H9 (cell line): ENCODE measurements around the gene POU3F2. TPM values are rescaled to one million over a fixed set of nuclear protein-coding genes. Genes with fewer than 3 reads are reported as not detected.

Experiments used
- DNase-seq: peaks from one replicate; pipeline ENCODE4 v3.0.0-alpha.2; 2017
- H2AFZ ChIP-seq: one replicate; pipeline ENCODE4 v1.6.1; 2013; ENCODE audit warnings: mild to moderate bottlenecking, low read length, control low read depth, moderate library complexity
- H2AK5ac ChIP-seq: 2 replicates; pipeline ENCODE4 v1.6.1; 2013; ENCODE audit warnings: low read length, control low read depth, mixed read lengths; ENCODE audit not compliant: insufficient read length
- H2BK120ac ChIP-seq: one replicate; pipeline ENCODE4 v1.6.1; 2013; ENCODE audit warnings: low read depth, mild to moderate bottlenecking, low read length, control low read depth, inconsistent platforms; ENCODE audit not compliant: poor library complexity, severe bottlenecking
- H2BK12ac ChIP-seq: 2 replicates; pipeline ENCODE4 v1.6.1; 2013; ENCODE audit warnings: low read length, control low read depth, mixed read lengths, low read depth; ENCODE audit not compliant: insufficient read length
- H2BK15ac ChIP-seq: 2 replicates; pipeline ENCODE4 v1.6.1; 2013; ENCODE audit warnings: low read depth, low read length, control low read depth
- H2BK20ac ChIP-seq: one replicate; pipeline ENCODE4 v1.6.1; 2013; ENCODE audit warnings: low read depth, mild to moderate bottlenecking, low read length, control low read depth, inconsistent platforms; ENCODE audit not compliant: poor library complexity, severe bottlenecking
- H2BK5ac ChIP-seq: 2 replicates; pipeline ENCODE4 v1.6.1; 2013; ENCODE audit warnings: low read length, control low read depth, mixed read lengths; ENCODE audit not compliant: insufficient read length
- H3K14ac ChIP-seq: 2 replicates; pipeline ENCODE4 v1.6.1; 2013; ENCODE audit warnings: low read length, control low read depth; ENCODE audit not compliant: insufficient read depth
- H3K18ac ChIP-seq: 2 replicates; pipeline ENCODE4 v1.6.1; 2013; ENCODE audit warnings: low read depth, mild to moderate bottlenecking, mixed read lengths, low read length, control low read depth; ENCODE audit not compliant: insufficient read length
- H3K23ac ChIP-seq: 2 replicates; pipeline ENCODE4 v1.6.1; 2013; ENCODE audit warnings: low read length, control low read depth, mixed read lengths, low read depth; ENCODE audit not compliant: insufficient read length
- H3K23me2 ChIP-seq: 2 replicates; pipeline ENCODE4 v1.6.1; 2013; ENCODE audit warnings: low read depth, mild to moderate bottlenecking, mixed read lengths, low read length, control low read depth; ENCODE audit not compliant: insufficient read length, poor library complexity, severe bottlenecking
- H3K27ac ChIP-seq: 2 replicates; pipeline ENCODE4 v1.5.1; 2013; ENCODE audit warnings: low read length, control low read depth, mixed read lengths, low read depth; ENCODE audit not compliant: insufficient read length
- H3K27me3 ChIP-seq: 2 replicates; pipeline ENCODE4 v1.6.1; 2013; ENCODE audit warnings: low read length, control low read depth, inconsistent platforms; ENCODE audit not compliant: insufficient read depth
- H3K4ac ChIP-seq: 2 replicates; pipeline ENCODE4 v1.6.1; 2013; ENCODE audit warnings: low read depth, mild to moderate bottlenecking, control low read depth, inconsistent platforms, low read length, moderate library complexity
- H3K4me1 ChIP-seq: 2 replicates; pipeline ENCODE4 v1.6.1; 2013; ENCODE audit warnings: low read length, control low read depth, inconsistent platforms; ENCODE audit not compliant: insufficient read depth
- H3K4me2 ChIP-seq: 2 replicates; pipeline ENCODE4 v1.6.1; 2013; ENCODE audit warnings: low read length, control low read depth, mixed read lengths; ENCODE audit not compliant: insufficient read length, insufficient read depth
- H3K56ac ChIP-seq: 2 replicates; pipeline ENCODE4 v1.6.1; 2013; ENCODE audit warnings: low read depth, mild to moderate bottlenecking, mixed read lengths, low read length, control low read depth; ENCODE audit not compliant: insufficient read length
- H3K79me1 ChIP-seq: 2 replicates; pipeline ENCODE4 v1.6.1; 2013; ENCODE audit warnings: low read depth, mild to moderate bottlenecking, moderate library complexity, low read length, control low read depth, inconsistent platforms; ENCODE audit not compliant: insufficient read depth, poor library complexity, severe bottlenecking
- H3K79me2 ChIP-seq: 2 replicates; pipeline ENCODE4 v1.6.1; 2013; ENCODE audit warnings: low read length, control low read depth, inconsistent platforms; ENCODE audit not compliant: insufficient read depth
- H3K9ac ChIP-seq: 2 replicates; pipeline ENCODE4 v1.6.1; 2013; ENCODE audit warnings: low read length, control low read depth, mixed read lengths; ENCODE audit not compliant: insufficient read length; ENCODE audit errors: extremely low read depth
- H3K9me3 ChIP-seq: one replicate; pipeline ENCODE4 v1.6.1; 2013; ENCODE audit warnings: low read depth, low read length, inconsistent platforms; ENCODE audit not compliant: control insufficient read depth
- H3T11ph ChIP-seq: one replicate; pipeline ENCODE4 v1.6.1; 2013; ENCODE audit warnings: mild to moderate bottlenecking, low read length, control low read depth, inconsistent platforms
- H4K20me1 ChIP-seq: one replicate; pipeline ENCODE4 v1.6.1; 2013; ENCODE audit not compliant: control insufficient read depth, insufficient read length, insufficient read depth
- H4K5ac ChIP-seq: 2 replicates; pipeline ENCODE4 v1.6.1; 2013; ENCODE audit warnings: low read depth, mild to moderate bottlenecking, mixed read lengths, low read length, control low read depth; ENCODE audit not compliant: insufficient read length
- H4K8ac ChIP-seq: replicated peaks from 2 replicates; pipeline ENCODE4 v1.6.1; 2013; ENCODE audit warnings: low read length, control low read depth, mixed read lengths, low read depth; ENCODE audit not compliant: insufficient read length
- H4K91ac ChIP-seq: 2 replicates; pipeline ENCODE4 v1.6.1; 2013; ENCODE audit warnings: low read depth, mild to moderate bottlenecking, moderate library complexity, mixed read lengths, low read length, control low read depth; ENCODE audit not compliant: insufficient read length
- H3K27ac Mint-ChIP-seq, 3 experiments: 2 replicates in 2 of 3; 3 replicates in 1 of 3; pipeline ENCODE4 v1.8.0; 2020 to 2021; ENCODE audit warnings: mixed read lengths in 3 of 3, mild to moderate bottlenecking in 1 of 3, moderate library complexity in 1 of 3
- H3K27me3 Mint-ChIP-seq: 2 replicates; pipeline ENCODE4 v1.8.0; 2021; ENCODE audit warnings: low read depth, mild to moderate bottlenecking, moderate library complexity, mixed read lengths
- H3K36me3 Mint-ChIP-seq, 3 experiments: 2 replicates in 2 of 3; 3 replicates in 1 of 3; pipeline ENCODE4 v1.8.0; 2020 to 2021; ENCODE audit warnings: low read depth in 3 of 3, mixed read lengths in 3 of 3; ENCODE audit not compliant: insufficient read depth in 1 of 3
- H3K4me1 Mint-ChIP-seq, 2 experiments: 2 replicates each; pipeline ENCODE4 v1.8.0; 2020; ENCODE audit warnings: mixed read lengths in 2 of 2
- H3K4me3 Mint-ChIP-seq, 2 experiments: 2 replicates in 1 of 2; 3 replicates in 1 of 2; pipeline ENCODE4 v1.8.0; 2020 to 2021; ENCODE audit warnings: mild to moderate bottlenecking in 2 of 2, mixed read lengths in 2 of 2, moderate library complexity in 1 of 2
- H3K9me3 Mint-ChIP-seq, 2 experiments: 2 replicates in 1 of 2; 3 replicates in 1 of 2; pipeline ENCODE4 v1.8.0; 2020; ENCODE audit warnings: mild to moderate bottlenecking in 2 of 2, mixed read lengths in 2 of 2, moderate library complexity in 1 of 2
- CTCF ChIP-seq: fragments of 200-600 bp; sonication (generic); conservative IDR thresholded peaks from 3 replicates; pipeline ENCODE4 v1.8.0; 2021; ENCODE audit warnings: antibody characterized with exemption, mild to moderate bottlenecking
- WGBS: extraction: QIAGEN DNeasy Blood & Tissue Kit; methylation state at CpG from one replicate; pipeline ENCODE4 v1.1.7; 2013; ENCODE audit warnings: missing lambda C conversion rate, low lambda C conversion rate, mixed read lengths; ENCODE audit not compliant: insufficient read length; ENCODE audit errors: extremely low coverage; 5-methylcytosine and 5-hydroxymethylcytosine counted together
- total RNA-seq: library from RNA; stranded (reverse); gene quantifications from 2 replicates; pipeline ENCODE4 v1.2.1, GENCODE V29; 2021

POU3F2 gene
- total RNA-seq, 1 experiment from 2014 or later: 0.09 TPM

GRCh38 chr6:98887650-98888049 is 53.3 kb downstream of the POU3F2 start:
- no peak overlapping the region for H2BK12ac ChIP-seq
- no peaks in the 10 kb centered on the region for H3K4me1 Mint-ChIP-seq
- H3K4ac ChIP-seq: no peak overlapping the region
- no CpG with 5 or more reads among the region's 3 CpGs for WGBS
- TF ChIP-seq CTCF: no peak
- DNase-seq: no peak
- H2BK20ac ChIP-seq: no peak overlapping the region
- no peak overlapping the region for H3K4me3 Mint-ChIP-seq
- H3K27ac ChIP-seq: no peak overlapping the region
- no peak overlapping the region for H3T11ph ChIP-seq
- H4K8ac ChIP-seq: no peak overlapping the region
- H3K4me2 ChIP-seq: no peak overlapping the region
- no peaks in the 10 kb centered on the region for H3K9me3 ChIP-seq
- no peaks in the 10 kb centered on the region for H3K27me3 ChIP-seq
- no peak overlapping the region for H3K23ac ChIP-seq
- H4K91ac ChIP-seq: no peak overlapping the region
- no peaks in the 10 kb centered on the region for H3K4me1 ChIP-seq
- no peaks in the 10 kb centered on the region for H4K20me1 ChIP-seq
- no peaks in the 10 kb centered on the region for H3K27me3 Mint-ChIP-seq
- no peak overlapping the region for H2BK5ac ChIP-seq
- H2AFZ ChIP-seq: no peak overlapping the region
- no peaks in the 10 kb centered on the region for H3K23me2 ChIP-seq
- H3K79me1 ChIP-seq: no peaks in the 10 kb centered on the region
- no peak overlapping the region for H3K27ac Mint-ChIP-seq
- no peaks in the 10 kb centered on the region for H3K79me2 ChIP-seq
- H2AK5ac ChIP-seq: no peak overlapping the region
- no peak overlapping the region for H2BK15ac ChIP-seq
- no peak overlapping the region for H3K14ac ChIP-seq
- no peaks in the 10 kb centered on the region for H3K9me3 Mint-ChIP-seq
- no peak overlapping the region for H3K9ac ChIP-seq
- H3K56ac ChIP-seq: no peak overlapping the region
- no peak overlapping the region for H3K18ac ChIP-seq
- peaks cover 4 to 12% (median 5%) of the 10 kb centered on the region in 3 experiments; a peak in 5 of 7 replicates for H3K36me3 Mint-ChIP-seq
- H4K5ac ChIP-seq: no peak overlapping the region
- no peak overlapping the region for H2BK120ac ChIP-seq

Other genes with a start within 250 kb of the POU3F2 start
- gene FBXL4, start 113.4 kb downstream of the POU3F2 start, total RNA-seq: 5.1 and 5.3 TPM in 2 replicates